ENCODE measurements around the gene CLTA. TPM values are rescaled to one million over a fixed set of nuclear protein-coding genes. Genes with fewer than 3 reads are reported as not detected.

The CLTA gene
- total RNA-seq, 2 donors from 2014 or later: 221 to 240 TPM

GRCh38 chr9:36170531-36170930 is 20.2 kb upstream of the CLTA start:
- no peaks in the 10 kb centered on the region for H3K36me3 ChIP-seq (ENCODE audit: control insufficient read depth, insufficient read depth, low read length)
- 94 to 99% methylated on average over 10 to 13 of the region's 13 CpGs for WGBS, 2 experiments (ENCODE audit: insufficient coverage in 1 of 2, insufficient read length in 1 of 2)
- H3K4me3 Mint-ChIP-seq: no peak overlapping the region

GRCh38 chr9:36173861-36174260 is 16.9 kb upstream of the CLTA start:
- Mint-ChIP-seq H3K9me3 (peaks cover 14% of the 10 kb centered on the region), H3K27me3 (ENCODE audit: insufficient read depth) (peaks cover 11% of the 10 kb centered on the region), H3K4me3 (no peak overlapping the region), H3K4me1 (peaks cover 4% of the 10 kb centered on the region), H3K27ac (no peak overlapping the region), H3K36me3 (ENCODE audit: low read depth) (no peaks in the 10 kb centered on the region)
- Histone ChIP-seq H3K9ac (ENCODE audit: extremely low read depth, low read length, poor library complexity, severe bottlenecking) (no peak overlapping the region), H3K4me3 (ENCODE audit: low read length) (no peak overlapping the region), H3K27me3 (ENCODE audit: control insufficient read depth, insufficient read depth, low read length, poor library complexity, severe bottlenecking) (no peaks in the 10 kb centered on the region), H3K4me1 (ENCODE audit: control insufficient read depth, insufficient read depth, low read length) (no peaks in the 10 kb centered on the region), H3K36me3 (ENCODE audit: control insufficient read depth, insufficient read depth, low read length) (no peaks in the 10 kb centered on the region), H3K27ac (ENCODE audit: low read depth, low read length) (no peak overlapping the region), H3K9me3 (ENCODE audit: control insufficient read depth, low read length) (peaks cover 10% of the 10 kb centered on the region)
- TF ChIP-seq CTCF (conservative IDR thresholded peaks at IDR 0.05): no peak
- 93 to 97% methylated on average over 2 of the region's 2 CpGs for WGBS, 2 experiments (ENCODE audit: insufficient coverage in 1 of 2, insufficient read length in 1 of 2)
- DNase-seq: no peak

More at GRCh38 chr9:36170531-36170930, 20.2 kb upstream of the CLTA start:
- Mint-ChIP-seq H3K36me3 (ENCODE audit: low read depth) (no peaks in the 10 kb centered on the region), H3K27ac (no peak overlapping the region), H3K27me3 (ENCODE audit: insufficient read depth) (peaks cover 16% of the 10 kb centered on the region), H3K4me1 (peaks cover 6% of the 10 kb centered on the region), H3K9me3 (no peaks in the 10 kb centered on the region)
- H3K9me3 ChIP-seq (ENCODE audit: control insufficient read depth, low read length): no peaks in the 10 kb centered on the region
- no peaks in the 10 kb centered on the region for H3K27me3 ChIP-seq (ENCODE audit: control insufficient read depth, insufficient read depth, low read length, poor library complexity, severe bottlenecking)
- no peak for DNase-seq
- no peak overlapping the region for H3K27ac ChIP-seq (ENCODE audit: low read depth, low read length)
- no peak overlapping the region for H3K4me3 ChIP-seq (ENCODE audit: low read length)
- H3K4me1 ChIP-seq (ENCODE audit: control insufficient read depth, insufficient read depth, low read length): no peaks in the 10 kb centered on the region
- TF ChIP-seq CTCF (conservative IDR thresholded peaks at IDR 0.05): no peak
- no peak overlapping the region for H3K9ac ChIP-seq (ENCODE audit: extremely low read depth, low read length, poor library complexity, severe bottlenecking)

- Histone ChIP-seq H3K4me1 (ENCODE audit: control insufficient read depth, insufficient read depth, low read length) (no peaks in the 10 kb centered on the region), H3K27ac (ENCODE audit: low read depth, low read length) (no peak overlapping the region), H3K4me3 (ENCODE audit: low read length) (no peak overlapping the region), H3K9me3 (ENCODE audit: control insufficient read depth, low read length) (peaks cover 10% of the 10 kb centered on the region), H3K9ac (ENCODE audit: extremely low read depth, low read length, poor library complexity, severe bottlenecking) (no peak overlapping the region), H3K27me3 (ENCODE audit: control insufficient read depth, insufficient read depth, low read length, poor library complexity, severe bottlenecking) (no peaks in the 10 kb centered on the region), H3K36me3 (ENCODE audit: control insufficient read depth, insufficient read depth, low read length) (no peaks in the 10 kb centered on the region)
- peaks cover 18% of the 10 kb centered on the region for H3K9me3 Mint-ChIP-seq
- WGBS, 2 experiments (ENCODE audit: insufficient coverage in 1 of 2, insufficient read length in 1 of 2): 96 to 100% methylated on average over 2 to 7 of the region's 7 CpGs
- peaks cover 10% of the 10 kb centered on the region for H3K27me3 Mint-ChIP-seq (ENCODE audit: insufficient read depth)
- peaks cover 2% of the 10 kb centered on the region for H3K36me3 Mint-ChIP-seq (ENCODE audit: low read depth)
- no peak overlapping the region for H3K4me3 Mint-ChIP-seq
- no peak for TF ChIP-seq CTCF (conservative IDR thresholded peaks at IDR 0.05)
- H3K4me1 Mint-ChIP-seq: peaks cover 4% of the 10 kb centered on the region
- H3K27ac Mint-ChIP-seq: no peak overlapping the region
- no peak for DNase-seq
These were observed 16.4 kb upstream of the CLTA start for GRCh38 chr9:36174271-36174670.

All from endodermal cell (in vitro differentiated cells).